Gastrocnemius medialis (tissue), 4 donors: ENCODE data around the gene LRRFIP1.

ENCODE experiments used
- POLR2A ChIP-seq, 2 donors: fragments of 450-650 bp; IDR thresholded peaks; one replicate each; pipeline ENCODE4 v1.6.1; 2017; ENCODE audit warnings: antibody characterized with exemption in 2 of 2, mild to moderate bottlenecking in 2 of 2, moderate library complexity in 2 of 2
- TF ChIP-seq, protein P1 (sequence below), 5 experiments: fragments of 450-650 bp in 3 of 5; fragments of 200-600 bp in 2 of 5; sonication (generic) in 2 of 5; IDR thresholded peaks in 4 of 5; conservative IDR thresholded peaks in 1 of 5; 1 replicate in 4 of 5; 2 replicates in 1 of 5; pipeline ENCODE4 v1.5.1; 2016 to 2019; ENCODE audit warnings: antibody characterized with exemption in 5 of 5, mild to moderate bottlenecking in 3 of 5, moderate library complexity in 3 of 5

DNA sequence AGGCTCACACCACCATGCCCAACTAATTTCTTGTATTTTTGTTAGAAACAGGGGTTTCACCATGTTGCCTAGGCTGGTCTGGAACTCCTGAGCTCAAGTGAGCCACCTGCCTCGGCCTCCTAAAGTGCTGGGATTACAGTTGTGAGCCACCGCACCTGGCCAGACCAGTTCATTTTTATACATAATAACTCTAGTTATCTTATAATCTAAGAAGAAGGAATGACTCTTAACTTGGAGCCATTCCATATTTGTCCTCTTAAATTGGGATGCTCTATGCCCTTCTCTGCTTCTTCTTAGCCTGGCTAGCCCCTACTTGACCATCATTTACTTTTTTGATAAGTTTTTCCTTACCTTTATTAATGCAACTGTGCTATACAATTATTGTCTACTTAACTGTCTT is 174.1 kb downstream of the LRRFIP1 start:
- TF ChIP-seq, protein P1, sequence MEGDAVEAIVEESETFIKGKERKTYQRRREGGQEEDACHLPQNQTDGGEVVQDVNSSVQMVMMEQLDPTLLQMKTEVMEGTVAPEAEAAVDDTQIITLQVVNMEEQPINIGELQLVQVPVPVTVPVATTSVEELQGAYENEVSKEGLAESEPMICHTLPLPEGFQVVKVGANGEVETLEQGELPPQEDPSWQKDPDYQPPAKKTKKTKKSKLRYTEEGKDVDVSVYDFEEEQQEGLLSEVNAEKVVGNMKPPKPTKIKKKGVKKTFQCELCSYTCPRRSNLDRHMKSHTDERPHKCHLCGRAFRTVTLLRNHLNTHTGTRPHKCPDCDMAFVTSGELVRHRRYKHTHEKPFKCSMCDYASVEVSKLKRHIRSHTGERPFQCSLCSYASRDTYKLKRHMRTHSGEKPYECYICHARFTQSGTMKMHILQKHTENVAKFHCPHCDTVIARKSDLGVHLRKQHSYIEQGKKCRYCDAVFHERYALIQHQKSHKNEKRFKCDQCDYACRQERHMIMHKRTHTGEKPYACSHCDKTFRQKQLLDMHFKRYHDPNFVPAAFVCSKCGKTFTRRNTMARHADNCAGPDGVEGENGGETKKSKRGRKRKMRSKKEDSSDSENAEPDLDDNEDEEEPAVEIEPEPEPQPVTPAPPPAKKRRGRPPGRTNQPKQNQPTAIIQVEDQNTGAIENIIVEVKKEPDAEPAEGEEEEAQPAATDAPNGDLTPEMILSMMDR (IDR thresholded peaks at IDR 0.05 in 4 of 5, conservative IDR thresholded peaks at IDR 0.05 in 1 of 5) = no peak
- no peak for TF ChIP-seq POLR2A (IDR thresholded peaks at IDR 0.05)
